ENCODE results near the gene SSX4. TPM values are rescaled to one million over a fixed set of nuclear protein-coding genes. Genes with fewer than 3 reads are reported as not detected.
"Not testable (repeated sequence)": the region's sequence is repeated elsewhere in the genome, so short reads cannot be mapped to it uniquely, and the experiment has no call there.

Gene SSX4, protein sequence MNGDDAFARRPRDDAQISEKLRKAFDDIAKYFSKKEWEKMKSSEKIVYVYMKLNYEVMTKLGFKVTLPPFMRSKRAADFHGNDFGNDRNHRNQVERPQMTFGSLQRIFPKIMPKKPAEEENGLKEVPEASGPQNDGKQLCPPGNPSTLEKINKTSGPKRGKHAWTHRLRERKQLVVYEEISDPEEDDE
- polyA plus RNA-seq (not detected in 3 replicates), polyA minus RNA-seq (not detected in 3 replicates)
- not detected for polyA plus RNA-seq (2011; ENCODE audit: low read depth)
- not detected in 2 replicates for polyA plus RNA-seq (2011; cell fraction: cytosol; rRNA removed)
- polyA plus RNA-seq (2011; cell fraction: nucleus; rRNA removed) = not detected in 2 replicates
- not detected in 2 replicates for polyA plus RNA-seq (2012; ENCODE audit: low replicate concordance)
- not detected for polyA minus RNA-seq (2011; cell fraction: cytosol; rRNA and poly(A)+ RNA removed)
- not detected in 2 replicates for polyA minus RNA-seq (2011; cell fraction: nucleus; rRNA and poly(A)+ RNA removed)

DNA sequence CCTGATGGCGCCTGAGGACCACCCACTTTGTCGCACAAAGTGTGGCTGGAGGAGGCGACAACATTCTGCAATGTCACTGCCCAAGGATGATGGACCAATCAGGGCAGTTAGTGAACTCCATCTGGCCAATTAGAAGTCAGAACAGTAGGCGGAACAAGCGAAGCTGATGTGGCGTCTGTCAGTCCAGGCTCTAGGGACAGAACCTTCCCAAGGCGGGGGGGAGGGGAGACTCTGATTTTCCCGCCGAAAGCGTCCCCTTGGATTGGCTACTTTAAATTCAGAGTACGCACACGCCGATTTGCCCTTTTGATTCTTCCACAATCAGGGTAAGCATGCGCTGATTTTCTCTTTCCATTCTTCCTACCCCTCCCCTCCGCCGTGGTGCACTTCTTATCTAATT lies at the start of gene SSX4:
SSX4 (plus strand) TSS at position 301 of the 400 bp plus-strand sequence. CDS start 515 bp downstream, outside the sequence.
- H3K9me3 ChIP-seq (ENCODE audit: control insufficient read depth, low read depth, low read length); FAIRE-seq; H3K79me2 ChIP-seq (ENCODE audit: control insufficient read depth, insufficient read depth, low read length); H2AFZ ChIP-seq (ENCODE audit: control insufficient read depth, low read length); H3K27ac ChIP-seq (ENCODE audit: control insufficient read depth, insufficient read depth, low read length); H3K36me3 ChIP-seq (ENCODE audit: control insufficient read depth in 2 of 2, extremely low read depth in 1 of 2, insufficient read depth in 2 of 2, low read length in 2 of 2); H3K4me2 ChIP-seq (ENCODE audit: control insufficient read depth, extremely low read depth, insufficient read depth, low read depth, low read length); H3K9ac ChIP-seq (ENCODE audit: control insufficient read depth, extremely low read depth, insufficient read depth, low read length); DNase-seq (ENCODE audit: low read depth, low spot score); H3K27me3 ChIP-seq (ENCODE audit: control insufficient read depth, extremely low read depth, insufficient read depth, low read length); H3K4me3 ChIP-seq (ENCODE audit: control insufficient read depth in 2 of 3, extremely low read depth in 1 of 3, insufficient read depth in 2 of 3, low read depth in 1 of 3, low read length in 3 of 3); H3K4me1 ChIP-seq (ENCODE audit: control insufficient read depth, extremely low read depth, insufficient read depth, low read length); H4K20me1 ChIP-seq (ENCODE audit: control insufficient read depth, extremely low read depth, insufficient read depth, low read length); H3K9me1 ChIP-seq (ENCODE audit: control insufficient read depth, extremely low read depth, insufficient read depth, low read length); dilution Hi-C loops (cut with MboI; ENCODE audit: extremely low pct_ligation_motif_present, low sequenced_read_pairs): not testable (repeated sequence)

DNA sequence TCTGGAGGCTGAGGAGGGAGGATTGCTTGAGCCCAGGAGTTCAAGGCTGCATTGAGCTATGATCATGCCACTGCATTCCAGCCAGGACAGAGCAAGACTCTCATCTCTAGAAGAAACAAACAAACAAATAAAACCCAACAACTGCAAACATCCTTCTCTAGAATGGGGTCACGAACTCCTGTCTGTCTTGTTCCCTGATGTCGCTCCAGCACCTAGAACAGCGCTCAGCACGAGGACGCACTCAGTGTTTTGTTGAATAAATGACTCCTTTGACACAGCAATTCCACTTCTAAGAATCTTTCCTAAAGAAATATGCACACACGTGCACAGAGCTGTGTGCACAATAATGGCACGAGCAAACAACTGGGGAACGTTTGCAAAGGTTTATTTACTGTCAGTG lies 37.3 kb upstream of the SSX4 start:
- H3K4me1 ChIP-seq (ENCODE audit: control insufficient read depth, extremely low read depth, insufficient read depth, low read length); FAIRE-seq; H3K27ac ChIP-seq (ENCODE audit: control insufficient read depth, insufficient read depth, low read length); dilution Hi-C loops (cut with MboI; ENCODE audit: extremely low pct_ligation_motif_present, low sequenced_read_pairs); H3K4me3 ChIP-seq (ENCODE audit: control insufficient read depth in 2 of 3, extremely low read depth in 1 of 3, insufficient read depth in 2 of 3, low read depth in 1 of 3, low read length in 3 of 3); H3K4me2 ChIP-seq (ENCODE audit: control insufficient read depth, extremely low read depth, insufficient read depth, low read depth, low read length); H3K36me3 ChIP-seq (ENCODE audit: control insufficient read depth in 2 of 2, extremely low read depth in 1 of 2, insufficient read depth in 2 of 2, low read length in 2 of 2); DNase-seq (ENCODE audit: low read depth, low spot score); H3K9me1 ChIP-seq (ENCODE audit: control insufficient read depth, extremely low read depth, insufficient read depth, low read length); H4K20me1 ChIP-seq (ENCODE audit: control insufficient read depth, extremely low read depth, insufficient read depth, low read length); H3K9ac ChIP-seq (ENCODE audit: control insufficient read depth, extremely low read depth, insufficient read depth, low read length); H3K79me2 ChIP-seq (ENCODE audit: control insufficient read depth, insufficient read depth, low read length); H3K27me3 ChIP-seq (ENCODE audit: control insufficient read depth, extremely low read depth, insufficient read depth, low read length); H2AFZ ChIP-seq (ENCODE audit: control insufficient read depth, low read length); H3K9me3 ChIP-seq (ENCODE audit: control insufficient read depth, low read depth, low read length): not testable (repeated sequence)

DNA sequence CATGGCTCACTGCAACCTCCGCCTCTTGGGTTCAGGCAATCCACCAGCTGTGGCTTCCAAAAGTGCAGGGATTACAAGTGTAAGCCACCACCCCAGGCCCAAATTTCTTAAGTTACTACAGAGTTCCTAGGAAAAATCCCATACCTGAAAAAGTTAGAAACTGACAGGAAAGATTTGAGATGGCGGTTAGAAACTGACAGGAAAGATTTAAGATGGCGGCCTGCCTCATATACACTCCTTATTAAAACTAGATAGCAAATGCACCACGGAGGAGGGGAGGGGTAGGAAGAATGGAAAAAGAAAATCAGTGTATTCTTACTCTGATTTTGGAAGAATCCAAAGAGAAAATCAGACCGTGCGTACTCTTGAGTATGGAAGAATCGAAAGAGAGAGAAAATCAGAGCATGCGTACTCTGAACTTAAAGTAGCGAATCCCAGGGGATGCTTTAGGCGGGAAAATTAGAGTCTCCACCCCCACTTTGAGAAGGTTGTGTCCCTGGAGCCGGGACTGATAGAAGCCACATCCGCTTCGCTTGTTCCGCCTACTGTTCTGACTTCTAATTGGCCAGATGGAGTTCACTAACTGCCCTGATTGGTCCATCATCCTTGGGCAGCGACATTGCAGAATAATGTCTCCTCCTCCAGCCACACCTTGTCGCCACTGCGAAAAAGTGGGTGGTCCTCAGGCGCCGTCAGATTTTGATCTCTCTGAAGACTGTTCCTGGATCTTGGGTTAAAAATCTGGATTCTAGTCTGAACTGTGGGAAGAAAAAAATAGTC lies 26.8 kb upstream of the SSX4 start, which contains the start of gene SSX3:
SSX3 (minus strand) TSS at position 389 of the 780 bp plus-strand sequence. CDS start 1,454 bp downstream, outside the sequence.
- H3K9me3 ChIP-seq (ENCODE audit: control insufficient read depth, low read depth, low read length); dilution Hi-C loops (cut with MboI; ENCODE audit: extremely low pct_ligation_motif_present, low sequenced_read_pairs); H2AFZ ChIP-seq (ENCODE audit: control insufficient read depth, low read length); DNase-seq (ENCODE audit: low read depth, low spot score); H3K9ac ChIP-seq (ENCODE audit: control insufficient read depth, extremely low read depth, insufficient read depth, low read length); H3K4me3 ChIP-seq (ENCODE audit: control insufficient read depth in 2 of 3, extremely low read depth in 1 of 3, insufficient read depth in 2 of 3, low read depth in 1 of 3, low read length in 3 of 3); H3K27me3 ChIP-seq (ENCODE audit: control insufficient read depth, extremely low read depth, insufficient read depth, low read length); FAIRE-seq; H3K4me1 ChIP-seq (ENCODE audit: control insufficient read depth, extremely low read depth, insufficient read depth, low read length); H3K79me2 ChIP-seq (ENCODE audit: control insufficient read depth, insufficient read depth, low read length); H3K36me3 ChIP-seq (ENCODE audit: control insufficient read depth in 2 of 2, extremely low read depth in 1 of 2, insufficient read depth in 2 of 2, low read length in 2 of 2); H3K9me1 ChIP-seq (ENCODE audit: control insufficient read depth, extremely low read depth, insufficient read depth, low read length); H3K4me2 ChIP-seq (ENCODE audit: control insufficient read depth, extremely low read depth, insufficient read depth, low read depth, low read length); H3K27ac ChIP-seq (ENCODE audit: control insufficient read depth, insufficient read depth, low read length); H4K20me1 ChIP-seq (ENCODE audit: control insufficient read depth, extremely low read depth, insufficient read depth, low read length): not testable (repeated sequence)

All from keratinocyte (primary cell).